CD4-positive, alpha-beta T cell treated with Interleukin-1 beta for 1 hour (primary cell): ENCODE results near the gene EXOC6B.

Experiments
- DNase-seq, 2 donors: peaks; one replicate each; pipeline ENCODE4 v3.0.0-alpha.2; 2020 to 2022

The EXOC6B gene

DNA sequence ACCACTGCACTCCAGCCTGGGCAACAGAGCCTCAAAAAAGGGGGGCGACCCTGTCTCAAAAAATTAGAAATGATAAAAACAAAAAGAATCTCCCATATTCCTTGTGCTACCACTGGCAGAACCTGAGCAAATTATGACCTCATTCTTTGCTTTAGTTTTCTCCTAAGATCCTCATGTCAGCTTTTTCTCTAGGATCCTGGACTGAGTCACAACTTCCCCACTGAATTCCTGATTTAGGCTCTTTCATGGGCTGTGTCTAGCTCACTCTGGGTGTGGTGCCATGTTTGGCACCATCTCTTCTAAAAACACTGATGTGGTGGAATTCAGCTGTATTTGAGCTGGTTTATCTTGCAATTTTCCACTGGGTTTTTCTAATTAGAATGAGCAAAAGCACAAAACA lies 37.1 kb downstream of the EXOC6B start:
- DNase-seq, result no peak

DNA sequence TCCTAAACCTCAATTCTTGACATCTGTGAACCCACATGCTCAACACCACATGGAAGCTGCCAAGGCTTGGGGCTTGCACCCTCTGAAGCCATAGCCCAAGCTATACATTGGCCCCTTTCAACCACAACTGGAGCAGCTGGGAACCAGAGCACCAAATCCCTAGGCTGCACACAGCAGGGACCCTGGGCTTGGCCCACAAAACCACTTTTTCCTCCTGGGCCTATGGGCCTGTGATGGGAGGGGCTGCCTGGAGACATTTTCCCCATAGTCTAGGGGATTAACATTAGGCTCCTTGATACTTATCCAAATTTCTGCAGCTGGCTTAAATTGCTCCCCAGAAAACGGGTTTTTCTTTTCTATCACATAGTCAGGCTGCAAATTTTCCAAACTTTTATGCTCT lies 40.3 kb downstream of the EXOC6B start:
- no peak for DNase-seq

DNA sequence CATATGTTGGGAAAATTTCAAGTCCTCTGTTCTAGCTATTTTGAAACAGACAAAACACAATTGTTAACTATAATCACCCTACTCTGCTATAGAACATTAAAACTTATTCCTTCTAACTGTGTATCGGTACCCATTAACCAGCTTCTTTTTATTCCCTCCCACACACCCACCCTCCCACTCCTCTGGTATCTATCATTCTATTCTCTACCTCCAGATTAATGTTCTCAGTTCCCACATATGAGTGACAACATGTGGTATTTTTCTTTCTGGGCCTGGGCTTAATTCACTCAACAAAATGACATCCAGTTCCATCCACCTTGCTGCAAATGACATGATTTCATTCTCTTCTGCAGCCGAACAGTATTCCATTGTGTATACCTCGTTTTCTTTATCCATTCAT lies 43.3 kb downstream of the EXOC6B start:
- DNase-seq, result no peak

DNA sequence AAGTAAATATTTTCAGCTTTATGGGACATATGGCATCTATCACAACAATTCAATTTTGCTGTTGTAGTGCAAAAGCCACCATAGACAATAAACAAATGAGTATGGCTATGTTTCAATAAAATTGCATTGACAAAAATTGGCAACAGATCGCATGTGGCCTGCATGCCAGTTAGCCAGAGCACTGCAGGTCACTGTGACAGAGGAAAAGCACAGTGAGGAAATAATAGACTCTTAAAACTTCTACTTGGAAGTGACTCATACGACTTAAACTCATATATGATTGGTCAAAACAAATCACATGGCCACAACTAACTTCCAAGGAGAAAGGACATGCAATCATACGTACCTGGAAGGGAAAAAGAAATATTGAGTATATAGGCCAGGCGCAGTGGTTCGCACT lies 44.4 kb downstream of the EXOC6B start:
- no peak for DNase-seq

DNA sequence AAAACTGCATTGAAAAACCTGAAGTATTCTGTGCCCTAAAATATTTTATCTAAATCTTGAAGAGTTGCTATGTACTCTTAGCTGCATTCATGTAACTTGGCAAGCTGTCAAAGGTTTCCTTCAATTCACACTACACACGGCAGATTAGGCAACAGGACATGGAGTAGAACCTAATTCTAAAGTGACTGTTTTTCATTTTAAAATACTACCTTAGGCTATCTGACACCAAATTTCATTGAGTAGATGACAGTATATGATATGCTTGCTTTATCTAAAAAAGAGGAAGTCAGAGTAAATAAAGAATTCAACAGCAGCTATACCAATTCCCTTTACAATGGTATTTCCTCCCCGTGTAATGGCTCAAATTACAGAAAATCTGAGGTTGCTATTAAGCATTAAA lies 45.4 kb downstream of the EXOC6B start:
- DNase-seq, result no peak

DNA sequence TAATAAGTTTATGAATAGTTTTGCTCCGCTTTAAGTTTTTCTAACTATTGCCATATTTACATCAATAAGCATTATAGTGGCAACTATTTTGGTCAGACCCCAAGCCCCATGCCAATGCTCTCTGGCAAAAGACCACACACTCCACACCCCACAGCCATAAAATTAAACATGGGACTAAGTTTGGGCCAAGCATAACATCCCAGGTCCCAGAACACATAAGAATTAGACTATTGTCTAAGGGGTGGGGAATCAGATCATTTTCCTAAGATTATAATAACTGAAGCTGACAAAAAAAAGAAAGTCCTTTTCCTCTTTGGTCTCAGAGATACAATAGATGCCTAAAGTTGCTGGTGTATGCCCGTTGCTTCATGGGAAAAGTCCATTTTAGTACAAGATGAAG lies 46.3 kb downstream of the EXOC6B start:
- DNase-seq, result no peak

DNA sequence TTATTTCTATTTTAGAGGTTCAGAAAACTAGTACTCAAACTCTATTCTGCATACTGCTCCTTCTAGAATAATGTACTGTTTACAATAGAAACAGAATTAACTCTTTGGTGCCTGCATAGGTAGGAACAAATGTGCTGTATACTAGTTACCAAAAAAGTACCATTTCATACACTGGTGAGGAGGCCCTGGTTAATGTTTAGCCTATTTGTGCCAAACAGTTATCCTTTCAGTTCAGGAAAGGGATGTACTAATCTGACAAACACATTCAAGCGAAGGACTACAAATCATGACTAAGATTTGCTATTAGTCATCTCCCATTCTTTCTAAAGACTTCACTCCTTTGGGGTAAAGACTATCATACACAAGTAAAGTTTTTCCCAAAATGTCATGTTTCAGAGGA lies 47.4 kb downstream of the EXOC6B start:
- DNase-seq, result no peak

DNA sequence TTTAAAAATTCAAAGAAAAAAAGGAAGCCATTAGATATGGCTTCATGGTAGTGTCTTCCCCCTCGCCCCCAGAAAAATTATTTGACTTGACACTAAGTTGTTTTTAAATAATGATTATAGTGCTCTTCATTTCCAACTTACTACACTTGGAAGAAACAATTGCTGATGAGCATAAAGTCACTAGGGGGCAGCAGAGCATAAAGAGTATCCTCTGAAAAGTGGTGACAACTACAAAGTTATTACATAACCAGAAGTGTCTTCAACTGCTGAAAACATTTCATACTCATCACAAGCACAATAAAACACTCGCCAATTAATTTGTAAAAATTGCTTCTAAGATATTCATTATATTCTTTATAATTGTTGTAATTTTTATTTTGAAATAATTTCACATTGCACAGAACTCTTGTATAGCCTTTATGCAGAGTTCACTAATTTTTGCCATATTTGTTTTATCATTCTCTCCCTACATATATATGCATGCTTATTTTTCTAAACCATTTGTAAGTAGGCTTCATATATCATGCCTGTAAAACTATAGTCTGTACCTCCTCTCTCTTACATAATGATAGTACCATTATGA lies 54.9 kb downstream of the EXOC6B start:
- DNase-seq, result peak; percentile 49 to 78

DNA sequence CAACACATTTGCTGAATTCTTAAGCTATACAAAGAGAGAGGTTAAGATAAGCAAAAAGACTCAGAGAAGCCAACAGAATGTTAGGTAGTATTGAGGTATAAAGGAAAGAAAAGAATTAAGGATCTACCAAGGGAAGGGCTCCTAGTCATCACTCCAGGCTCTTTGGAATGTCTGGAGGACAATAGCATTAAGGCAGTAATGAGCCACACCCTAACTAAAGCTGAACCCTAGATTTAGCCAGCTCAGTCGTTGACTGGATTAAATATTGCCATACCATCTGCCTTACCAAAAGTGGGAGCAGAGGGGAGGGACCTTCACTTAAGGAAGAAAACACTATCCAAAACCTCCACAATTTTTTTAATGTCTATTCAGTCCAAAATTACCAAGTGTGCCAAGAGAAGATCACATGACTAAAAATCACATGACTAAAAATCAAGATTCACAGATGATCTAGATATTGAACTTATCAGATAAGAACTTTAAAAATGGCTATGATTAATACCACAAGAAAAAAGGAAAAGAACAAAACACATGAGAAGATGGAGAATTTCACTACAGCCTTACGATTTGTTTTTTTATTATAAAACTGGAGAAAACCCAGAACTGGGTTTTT lies 59.7 kb downstream of the EXOC6B start:
- no peak for DNase-seq

DNA sequence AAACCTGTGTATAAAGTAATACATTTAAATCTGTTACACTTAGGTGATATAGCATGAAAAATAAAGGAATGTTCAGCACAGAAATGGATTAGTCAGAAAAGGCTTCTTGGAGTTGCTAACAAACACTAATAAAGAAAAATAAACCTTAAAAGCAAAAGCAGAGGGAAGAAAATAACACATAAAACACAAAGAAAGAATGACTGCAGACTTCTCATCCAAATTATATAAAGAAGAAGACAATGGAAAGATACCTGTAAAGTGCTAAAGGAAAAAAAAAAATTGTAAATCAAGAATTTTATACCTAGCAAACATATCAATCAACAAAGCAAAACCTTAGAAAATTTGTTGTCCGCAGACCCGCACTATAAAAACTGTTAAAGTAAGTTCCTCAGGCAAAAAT lies 63.6 kb downstream of the EXOC6B start:
- DNase-seq, result no peak

DNA sequence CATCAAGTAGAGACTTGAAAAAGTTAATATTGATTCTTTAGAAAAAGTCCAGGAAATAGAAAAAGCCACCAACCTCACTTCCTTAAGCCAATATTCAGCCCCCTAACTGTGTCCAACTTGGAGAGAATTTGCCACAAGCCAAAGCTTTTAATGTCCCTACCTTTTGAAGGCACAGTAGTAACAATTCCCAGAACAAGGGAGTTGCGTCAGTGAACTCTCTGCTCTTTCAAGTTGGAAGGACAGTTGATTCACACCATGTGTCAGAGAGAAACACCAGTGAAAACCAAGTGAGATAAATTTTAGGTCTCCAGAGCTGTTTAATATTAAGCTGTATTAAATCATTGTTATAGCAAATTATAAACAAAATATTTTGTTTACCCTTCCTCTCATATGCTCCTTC lies 66.1 kb downstream of the EXOC6B start:
- DNase-seq, result no peak

DNA sequence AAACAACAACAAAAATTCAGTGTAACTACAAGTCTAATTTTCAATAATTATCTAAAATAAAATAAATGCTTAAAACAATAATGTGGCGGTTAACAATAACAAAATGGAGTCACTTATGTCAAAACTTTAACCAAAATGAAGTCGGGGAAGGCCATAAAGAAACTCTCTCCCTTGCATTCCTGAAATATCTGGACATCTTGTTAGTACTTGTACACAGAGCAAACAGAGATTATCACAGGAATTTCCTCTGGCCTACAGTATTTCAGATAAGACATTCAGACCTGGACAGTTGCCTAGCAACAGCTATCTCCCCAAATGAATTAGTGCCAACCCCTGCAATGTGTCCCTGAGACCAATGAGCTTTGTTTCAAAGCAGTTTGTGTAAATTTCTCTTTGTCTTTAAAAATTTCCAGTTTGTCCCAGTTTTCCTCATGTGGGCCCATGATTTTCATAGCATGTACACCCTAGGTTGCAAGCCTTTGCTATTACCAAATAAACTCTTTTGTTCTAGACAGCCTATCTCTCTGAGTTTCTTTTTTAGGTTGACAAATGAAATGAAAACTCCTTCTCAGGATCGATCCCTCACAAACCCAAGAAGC lies 68.6 kb downstream of the EXOC6B start:
- no peak for DNase-seq

DNA sequence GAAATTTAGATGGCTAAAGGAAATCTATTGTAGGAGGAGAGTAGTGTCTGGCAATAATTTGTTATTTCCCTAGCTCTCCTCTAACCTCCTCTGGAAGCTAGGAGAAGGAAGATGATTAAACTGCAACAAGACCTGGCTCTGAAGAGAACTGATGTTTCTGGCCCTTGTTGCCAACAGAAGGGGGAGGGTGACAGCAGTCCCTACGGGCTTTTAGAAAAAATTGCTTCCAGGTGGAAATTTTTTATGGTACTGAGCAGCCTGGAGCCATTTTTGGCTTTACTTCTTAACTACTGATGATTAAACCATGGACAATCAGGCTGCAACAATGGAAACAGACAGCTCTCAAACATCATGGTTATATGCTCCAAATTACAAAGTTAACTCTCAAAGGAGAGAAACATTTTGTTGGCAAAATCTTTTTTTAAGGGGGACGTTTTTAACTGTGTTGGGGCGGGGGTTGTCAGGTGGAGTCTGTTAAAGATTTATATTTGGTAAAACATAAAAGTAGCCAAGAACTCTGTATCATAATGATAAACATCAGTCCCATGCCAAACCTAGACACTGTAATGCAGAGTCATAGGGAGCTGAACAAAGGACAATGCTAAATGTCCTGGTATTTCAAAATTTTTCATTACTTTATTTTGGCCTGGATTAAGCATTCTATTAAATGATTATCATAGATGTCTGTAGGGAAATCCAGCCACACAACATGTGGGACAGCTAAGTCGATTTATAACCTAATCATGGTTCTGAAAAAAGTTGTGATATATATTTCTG lies 70.0 kb downstream of the EXOC6B start:
- DNase-seq, result no peak

DNA sequence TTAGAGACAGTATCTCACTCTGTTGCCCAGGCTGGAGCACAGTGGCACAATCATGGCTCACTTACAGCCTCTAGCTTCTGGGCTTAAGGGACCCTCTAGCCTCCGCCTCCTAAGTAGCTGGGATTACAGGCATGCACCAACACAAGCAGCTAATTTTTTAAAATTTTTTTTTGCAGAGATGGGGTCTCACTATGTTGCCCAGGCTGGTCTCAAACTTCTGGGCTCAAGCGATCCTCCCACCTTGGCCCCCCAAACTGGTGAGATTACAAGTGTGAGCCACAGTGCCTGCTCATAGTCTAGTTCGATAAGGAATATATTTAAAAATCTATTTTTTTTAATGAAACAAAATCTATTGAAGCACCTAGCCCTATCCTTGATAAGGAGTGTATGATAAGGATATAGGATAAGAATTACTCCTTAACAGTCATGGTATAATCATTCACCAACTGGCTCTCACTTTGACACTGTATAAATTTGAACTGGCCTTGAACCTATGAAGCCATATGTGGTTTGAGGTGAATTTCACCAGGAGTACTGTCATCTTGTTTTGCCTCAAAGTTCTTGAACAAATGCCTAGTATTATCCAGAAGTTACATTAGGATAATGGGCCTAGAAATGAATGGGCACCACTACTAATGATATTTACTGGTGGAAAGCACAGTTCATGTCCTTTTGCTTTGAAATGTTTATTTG lies 71.1 kb downstream of the EXOC6B start:
- no peak for DNase-seq

DNA sequence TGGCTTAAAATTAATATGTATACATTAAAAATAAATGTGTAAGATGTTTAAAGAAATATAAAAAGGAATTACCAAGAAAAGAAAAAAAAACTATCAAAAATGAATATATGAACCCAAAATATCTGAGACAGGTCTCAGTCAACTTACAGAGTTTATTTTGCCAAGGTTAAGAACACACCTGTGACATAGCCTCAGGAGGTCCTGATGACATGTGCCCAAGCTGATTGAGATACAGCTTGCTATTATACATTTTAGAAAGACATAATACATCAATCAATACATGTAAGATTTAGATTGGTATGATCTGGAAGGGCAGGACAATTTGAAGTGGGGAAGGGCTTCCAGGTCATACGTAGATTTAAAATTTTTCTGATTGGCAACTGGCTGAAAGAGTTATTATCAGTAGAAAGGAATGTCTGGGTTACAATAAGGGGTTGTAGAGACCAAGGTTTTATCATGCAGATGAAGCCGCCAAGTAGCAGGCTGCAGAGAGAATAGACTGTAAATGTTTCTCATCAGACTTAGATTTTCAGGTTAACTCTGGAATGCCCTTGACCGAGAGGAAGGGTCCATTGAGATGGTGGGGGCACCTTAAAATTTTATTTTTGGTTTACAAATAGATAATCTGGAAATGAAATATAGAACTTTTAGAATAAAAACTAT lies 74.7 kb downstream of the EXOC6B start:
- DNase-seq, result no peak

DNA sequence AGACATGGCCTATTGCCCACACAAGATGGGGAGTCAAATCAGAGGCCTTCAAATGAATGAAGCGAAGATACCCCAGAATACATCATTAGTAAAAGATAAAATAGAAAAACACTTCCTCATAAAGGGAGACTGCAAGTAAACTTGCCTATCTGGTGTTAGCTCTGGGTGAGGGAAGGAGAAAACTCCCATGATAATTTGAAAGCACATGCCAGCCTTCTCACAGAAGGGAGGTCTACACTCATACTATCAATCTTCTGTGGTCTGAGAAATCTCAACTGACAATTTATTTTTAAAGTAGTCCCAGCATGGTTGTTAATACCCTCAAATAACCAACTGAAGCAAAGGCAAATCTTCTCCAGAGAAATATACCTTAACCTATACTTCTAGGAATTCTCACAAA lies 75.4 kb downstream of the EXOC6B start:
- DNase-seq, result no peak

DNA sequence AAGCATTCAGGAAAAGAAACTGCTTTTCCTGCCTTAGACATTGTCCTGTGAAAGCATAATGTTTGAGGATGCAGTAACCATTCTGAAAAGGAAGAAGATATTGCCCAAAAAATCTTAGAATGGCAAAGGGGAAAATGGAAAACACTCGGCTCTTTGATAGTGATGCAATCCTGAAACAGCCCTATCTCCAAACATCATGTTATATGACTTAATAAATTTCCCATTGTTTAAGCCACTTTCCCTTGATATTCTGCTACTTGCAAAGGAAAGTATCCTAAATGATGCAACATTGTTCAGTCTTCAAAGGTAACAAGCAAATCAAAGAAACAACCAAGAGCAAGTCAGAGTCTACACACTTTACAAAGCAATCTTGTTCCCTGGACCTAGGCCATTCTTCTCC lies 78.5 kb downstream of the EXOC6B start:
- DNase-seq, result no peak

DNA sequence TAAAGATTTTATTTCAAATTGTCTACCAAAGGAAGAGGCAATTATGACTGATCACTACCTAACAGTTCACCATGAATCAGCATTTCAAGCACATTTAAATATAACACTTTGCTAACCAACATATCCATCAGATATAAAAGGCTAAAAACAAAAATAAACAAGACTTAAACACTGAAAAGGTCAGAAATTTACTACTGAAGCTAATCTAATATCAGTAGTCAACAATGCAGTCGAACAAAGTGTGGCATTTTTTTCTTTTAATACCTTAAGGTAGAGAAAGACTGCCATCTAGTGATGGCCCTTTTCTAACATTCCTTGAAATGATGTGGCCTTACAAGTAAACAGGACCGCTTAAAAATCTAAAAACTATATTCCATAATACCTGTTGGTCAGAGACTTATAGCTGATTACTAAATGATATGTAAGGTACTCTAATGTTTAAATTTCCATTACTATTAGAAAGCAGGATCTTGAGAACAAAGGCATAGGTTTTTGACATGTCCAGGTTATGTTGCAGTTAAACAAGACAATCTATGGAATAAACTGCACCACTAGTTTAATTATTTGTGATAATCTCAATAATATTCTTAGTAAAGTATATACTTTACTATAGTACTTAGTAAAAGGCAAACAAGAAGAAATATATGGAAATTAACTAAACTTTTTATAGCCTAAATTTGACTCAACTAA lies 80.0 kb downstream of the EXOC6B start:
- peak in 1 of 2 donors; percentile 38 for DNase-seq

DNA sequence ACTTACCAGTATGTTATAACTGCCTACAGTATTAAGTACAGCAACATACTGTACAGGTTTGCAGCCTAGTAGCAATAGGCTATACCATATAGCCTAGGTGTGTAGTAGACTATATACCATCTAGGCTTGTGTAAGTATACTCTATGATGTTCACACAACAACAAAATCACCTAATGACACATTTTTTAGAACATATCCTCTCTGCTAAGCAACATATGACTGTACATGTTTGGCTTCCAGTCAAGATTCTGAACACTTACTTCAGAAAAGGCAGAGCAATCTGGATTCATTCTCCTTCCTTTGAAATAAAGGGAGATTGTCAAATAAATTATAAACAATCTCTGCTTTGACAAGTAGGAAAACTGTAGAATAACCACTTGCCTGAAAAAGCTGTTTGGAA lies 81.8 kb downstream of the EXOC6B start:
- DNase-seq, result no peak

DNA sequence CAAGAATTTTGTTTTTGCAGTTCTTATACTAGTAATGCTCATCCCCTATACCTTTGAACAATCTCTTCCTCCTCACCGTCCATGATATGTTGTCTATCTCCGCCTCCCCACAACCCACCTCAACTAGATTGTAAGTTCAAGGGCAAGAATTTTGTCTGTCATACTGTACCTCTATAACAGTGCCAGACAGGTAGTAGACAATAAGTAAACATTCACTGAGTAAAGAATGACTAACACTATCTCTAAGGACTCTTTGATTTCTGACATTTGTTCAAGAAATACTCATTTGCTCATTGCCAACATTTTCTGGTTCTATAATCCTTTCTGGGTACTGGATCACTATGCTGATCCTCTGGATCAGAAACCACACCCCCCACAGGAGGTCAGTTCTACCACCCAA lies 82.4 kb downstream of the EXOC6B start:
- DNase-seq, result no peak

DNA sequence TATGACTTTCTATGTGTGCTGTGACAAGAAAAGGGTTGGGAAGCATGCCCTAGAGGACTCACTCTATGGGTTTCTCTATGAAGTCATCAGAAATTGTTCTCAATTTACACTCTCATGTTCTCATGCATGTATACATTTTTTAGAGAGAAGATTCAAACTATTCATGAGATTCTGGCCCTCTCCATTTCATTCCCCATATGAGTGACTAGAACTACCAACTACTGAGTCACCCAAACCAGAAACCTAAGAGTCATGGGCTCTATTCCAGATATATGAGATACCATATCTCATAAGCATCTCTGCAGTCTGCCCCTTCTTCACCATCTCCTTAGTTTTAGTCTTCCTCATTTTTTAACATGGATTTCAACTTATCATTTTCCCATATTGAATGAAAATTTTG lies 87.7 kb downstream of the EXOC6B start:
- DNase-seq, result no peak

DNA sequence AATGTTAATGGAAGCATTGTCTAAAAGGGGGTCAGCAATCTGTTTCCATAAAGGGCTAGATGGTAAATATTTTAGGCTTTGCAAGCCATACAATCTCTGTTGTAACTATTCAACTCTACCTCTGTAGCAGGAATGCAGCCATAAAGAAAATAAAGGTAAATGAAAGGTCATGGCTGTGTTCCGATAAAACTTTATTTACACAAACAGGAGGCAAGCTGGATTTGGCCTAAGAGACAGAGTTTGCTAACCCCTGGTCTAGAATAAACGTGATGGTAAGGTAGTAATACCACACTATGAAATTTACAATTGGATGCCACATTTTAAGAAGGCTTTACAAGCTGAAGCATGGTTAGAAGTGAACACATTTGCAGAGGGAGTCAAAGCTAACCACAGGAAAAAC lies 91.4 kb downstream of the EXOC6B start:
- no peak for DNase-seq
